ENCODE data around the gene PLEK.
A peak's percentile ranks its signal among the peaks of the same experiment; 100 is the strongest.

PLEK gene

DNA sequence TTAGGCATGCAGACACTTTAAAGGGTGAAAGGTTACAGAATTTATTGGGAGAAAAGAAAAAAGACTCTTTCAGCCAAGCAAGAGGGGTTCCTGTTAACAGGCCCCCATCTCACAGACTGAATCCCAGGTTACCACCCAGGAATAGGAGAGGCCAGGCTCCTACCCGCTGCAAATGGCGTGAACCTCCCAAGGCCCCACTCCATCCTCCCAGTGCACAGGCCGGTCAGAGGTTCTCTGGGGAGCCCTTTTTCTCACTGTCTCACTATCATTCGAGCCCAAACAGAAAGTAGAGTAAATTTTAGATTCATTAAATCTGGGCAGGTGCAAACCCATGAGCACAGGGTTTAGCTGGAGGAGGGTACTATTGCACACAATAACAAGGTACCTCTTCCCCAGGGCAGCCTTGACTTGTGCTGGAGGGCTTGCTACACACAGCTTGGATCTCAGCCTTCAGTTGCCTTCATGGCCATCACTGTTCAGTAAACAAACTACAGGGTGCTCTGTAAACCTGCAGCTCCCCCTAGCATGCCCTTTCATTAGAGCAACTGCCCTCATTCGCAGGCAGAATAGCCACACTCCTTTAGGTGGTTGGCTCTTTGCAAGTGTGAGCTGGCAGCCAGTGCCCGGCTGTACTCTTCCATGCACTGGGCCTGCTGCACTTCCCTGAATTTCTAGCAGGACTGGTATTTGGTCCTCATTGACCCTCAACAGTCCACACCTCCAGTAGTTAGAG, 7.3 kb upstream of the PLEK start:
- DNase-seq = peak; percentile 56
- TF ChIP-seq, protein P1, sequence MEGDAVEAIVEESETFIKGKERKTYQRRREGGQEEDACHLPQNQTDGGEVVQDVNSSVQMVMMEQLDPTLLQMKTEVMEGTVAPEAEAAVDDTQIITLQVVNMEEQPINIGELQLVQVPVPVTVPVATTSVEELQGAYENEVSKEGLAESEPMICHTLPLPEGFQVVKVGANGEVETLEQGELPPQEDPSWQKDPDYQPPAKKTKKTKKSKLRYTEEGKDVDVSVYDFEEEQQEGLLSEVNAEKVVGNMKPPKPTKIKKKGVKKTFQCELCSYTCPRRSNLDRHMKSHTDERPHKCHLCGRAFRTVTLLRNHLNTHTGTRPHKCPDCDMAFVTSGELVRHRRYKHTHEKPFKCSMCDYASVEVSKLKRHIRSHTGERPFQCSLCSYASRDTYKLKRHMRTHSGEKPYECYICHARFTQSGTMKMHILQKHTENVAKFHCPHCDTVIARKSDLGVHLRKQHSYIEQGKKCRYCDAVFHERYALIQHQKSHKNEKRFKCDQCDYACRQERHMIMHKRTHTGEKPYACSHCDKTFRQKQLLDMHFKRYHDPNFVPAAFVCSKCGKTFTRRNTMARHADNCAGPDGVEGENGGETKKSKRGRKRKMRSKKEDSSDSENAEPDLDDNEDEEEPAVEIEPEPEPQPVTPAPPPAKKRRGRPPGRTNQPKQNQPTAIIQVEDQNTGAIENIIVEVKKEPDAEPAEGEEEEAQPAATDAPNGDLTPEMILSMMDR (IDR thresholded peaks at IDR 0.05; ENCODE audit: low read depth, low read length, missing control alignments) = peak; percentile 73
- in situ Hi-C loops (cut with HindIII; ENCODE audit: low pct_ligation_motif_present, low sequenced_read_pairs) = no loop called here

DNA sequence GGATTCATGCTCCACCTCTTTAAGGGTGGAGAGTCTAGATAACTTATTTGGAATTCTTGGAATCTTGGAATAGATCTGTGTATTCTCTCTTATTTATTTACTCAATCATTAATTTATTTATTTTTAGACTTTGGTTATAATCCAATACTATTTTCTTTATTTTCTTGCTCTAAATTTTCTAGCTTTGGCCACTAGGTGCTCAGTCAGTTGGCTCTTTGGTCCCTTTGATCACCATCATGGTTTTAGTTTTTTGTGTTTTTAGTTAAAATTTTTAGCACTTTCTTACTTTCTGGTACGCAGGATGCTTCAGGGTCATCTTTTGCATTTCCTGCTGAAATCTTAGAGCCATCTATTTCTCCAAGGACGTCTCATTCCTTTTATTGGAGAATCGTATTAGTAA, 5.2 kb upstream of the PLEK start:
- Histone ChIP-seq H3K4me3 (ENCODE audit: low read depth, low read length) (no peak overlapping the region), H3K27me3 (replicated peaks) (no peaks in the 10 kb centered on the region), H3K27ac (no peak overlapping the region), H3K36me3 (replicated peaks) (no peaks in the 10 kb centered on the region)
- TF ChIP-seq, protein P1 (IDR thresholded peaks at IDR 0.05; ENCODE audit: low read depth, low read length, missing control alignments) = peak; percentile 32
- in situ Hi-C loops (cut with HindIII; ENCODE audit: low pct_ligation_motif_present, low sequenced_read_pairs) = no loop called here
- no peak for DNase-seq

More for the DNA sequence above, 7.3 kb upstream of the PLEK start:
- Histone ChIP-seq H3K27ac (no peak overlapping the region), H3K4me3 (ENCODE audit: low read depth, low read length) (no peak overlapping the region), H3K27me3 (replicated peaks) (no peaks in the 10 kb centered on the region), H3K36me3 (replicated peaks) (no peaks in the 10 kb centered on the region)

DNA sequence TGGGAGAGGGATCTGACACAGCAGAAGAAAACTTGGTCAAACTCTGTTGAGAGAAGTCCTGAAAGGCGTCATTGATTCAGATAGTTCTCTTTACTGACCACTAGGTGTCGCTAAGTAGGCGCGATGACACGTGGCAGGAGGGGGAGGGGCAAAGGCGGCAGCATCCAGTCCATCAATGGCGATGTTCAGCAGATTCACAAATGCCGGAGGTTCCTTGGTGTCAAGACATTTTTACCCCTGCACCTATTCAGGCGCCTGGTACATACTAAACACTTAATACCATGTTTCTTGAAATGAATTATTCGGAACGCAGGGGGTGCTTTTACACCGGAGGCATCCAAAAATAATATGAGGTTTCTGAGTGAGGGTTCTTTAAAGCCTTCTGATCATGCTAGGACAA, 3.0 kb upstream of the PLEK start:
- TF ChIP-seq, protein P1 (IDR thresholded peaks at IDR 0.05; ENCODE audit: low read depth, low read length, missing control alignments) = peak; percentile 76
- DNase-seq = peak; percentile 32
- no peak overlapping the region for H3K27ac ChIP-seq
- H3K4me3 ChIP-seq (ENCODE audit: low read depth, low read length) = no peak overlapping the region
- in situ Hi-C loops (cut with HindIII; ENCODE audit: low pct_ligation_motif_present, low sequenced_read_pairs) = no loop called here
- H3K27me3 ChIP-seq (replicated peaks) = no peaks in the 10 kb centered on the region
- H3K36me3 ChIP-seq (replicated peaks) = no peaks in the 10 kb centered on the region

DNA sequence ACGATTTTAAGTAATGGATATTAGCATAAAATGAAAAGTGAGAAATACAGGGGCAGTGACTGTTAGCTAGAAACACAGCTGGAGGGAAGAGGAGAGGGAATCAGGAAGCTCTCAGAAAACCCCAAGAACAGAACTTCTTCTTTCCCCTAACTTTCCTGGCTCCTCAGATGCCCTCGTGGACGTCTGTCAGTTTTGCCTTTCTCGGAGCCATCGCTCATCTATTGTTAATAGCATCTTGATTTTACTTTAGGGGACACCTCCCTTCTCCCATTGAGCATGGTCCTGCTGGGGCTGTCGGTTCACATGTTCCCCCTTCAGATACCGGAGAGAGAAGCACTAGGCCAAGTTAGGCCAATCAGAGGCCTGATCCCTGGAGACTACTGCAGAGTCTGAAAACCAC, 2.3 kb upstream of the PLEK start:
- no peak overlapping the region for H3K27ac ChIP-seq
- no peaks in the 10 kb centered on the region for H3K36me3 ChIP-seq (replicated peaks)
- H3K4me3 ChIP-seq (ENCODE audit: low read depth, low read length) = no peak overlapping the region
- no peak for DNase-seq
- in situ Hi-C loops (cut with HindIII; ENCODE audit: low pct_ligation_motif_present, low sequenced_read_pairs) = no loop called here
- TF ChIP-seq, protein P1 (IDR thresholded peaks at IDR 0.05; ENCODE audit: low read depth, low read length, missing control alignments) = no peak
- no peaks in the 10 kb centered on the region for H3K27me3 ChIP-seq (replicated peaks)

DNA sequence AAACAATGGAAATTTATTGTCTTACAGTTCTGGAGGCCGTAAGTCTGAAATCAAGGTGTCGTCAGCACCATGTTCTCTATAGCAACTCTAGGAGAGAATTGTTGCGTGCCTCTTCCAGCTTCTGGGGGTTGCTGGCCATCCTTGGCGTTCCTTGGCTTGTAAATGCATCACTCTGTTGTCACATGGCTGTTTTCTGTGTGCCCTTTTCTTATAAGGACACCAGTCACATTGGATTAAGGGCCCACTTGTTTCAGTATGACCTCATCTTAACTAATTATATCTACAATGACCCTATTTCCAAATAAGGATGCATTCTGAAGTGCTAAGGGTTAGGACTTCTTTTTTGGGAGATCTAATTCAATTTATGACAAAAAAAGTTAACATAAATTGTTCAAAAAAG, 1.4 kb upstream of the PLEK start:
- Histone ChIP-seq H3K36me3 (replicated peaks) (no peaks in the 10 kb centered on the region), H3K4me3 (ENCODE audit: low read depth, low read length) (no peak overlapping the region), H3K27me3 (replicated peaks) (no peaks in the 10 kb centered on the region), H3K27ac (no peak overlapping the region)
- DNase-seq = no peak
- TF ChIP-seq, protein P1 (IDR thresholded peaks at IDR 0.05; ENCODE audit: low read depth, low read length, missing control alignments) = no peak
- in situ Hi-C loops (cut with HindIII; ENCODE audit: low pct_ligation_motif_present, low sequenced_read_pairs) = no loop called here

DNA sequence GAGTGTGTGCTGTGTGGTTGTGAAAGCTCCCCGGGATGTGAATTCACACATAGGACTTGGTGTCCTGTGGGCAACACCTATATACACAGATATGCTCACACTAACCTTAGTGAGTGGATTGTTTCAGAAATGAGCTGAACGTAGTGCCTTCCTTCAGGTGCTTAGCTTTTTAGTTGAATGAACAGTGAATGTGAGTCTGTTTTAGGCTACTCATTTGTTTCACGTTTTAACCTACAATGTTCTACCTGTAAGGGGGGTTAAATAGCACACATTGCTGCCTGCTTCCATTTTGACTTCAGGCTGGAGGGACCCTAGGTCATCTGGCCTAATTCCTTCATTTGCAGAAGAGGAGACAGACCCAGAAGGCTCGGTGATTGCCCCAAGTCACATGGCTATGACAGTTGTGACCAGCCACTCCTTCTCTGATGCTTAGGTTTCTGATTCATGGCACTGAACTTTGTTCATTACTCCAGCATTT, 1.0 kb downstream of the PLEK start:
- TF ChIP-seq, protein P1 (IDR thresholded peaks at IDR 0.05; ENCODE audit: low read depth, low read length, missing control alignments) = no peak
- Histone ChIP-seq H3K27ac (no peak overlapping the region), H3K27me3 (replicated peaks) (no peaks in the 10 kb centered on the region), H3K36me3 (replicated peaks) (no peaks in the 10 kb centered on the region), H3K4me3 (ENCODE audit: low read depth, low read length) (no peak overlapping the region)
- in situ Hi-C loops (cut with HindIII; ENCODE audit: low pct_ligation_motif_present, low sequenced_read_pairs) = no loop called here
- DNase-seq = no peak
